ENCODE results near the gene NR1H4.
A peak's percentile ranks its signal among the peaks of the same experiment; 100 is the strongest.
"Not testable (repeated sequence)": the region's sequence is repeated elsewhere in the genome, so short reads cannot be mapped to it uniquely, and the experiment has no call there.

NR1H4 gene

GRCh38 chr12:100573292-100574186 is 99.9 kb downstream of the NR1H4 start, which contains the start of gene GAS2L3:
Gene GAS2L3, plus strand, starts transcription at chr12:100573684. Its CDS starts 21,221 bp downstream, at chr12:100594905.
- peak; percentile 29 for DNase-seq

GRCh38 chr12:100574187-100575074 is 100.8 kb downstream of the NR1H4 start:
- no peak for DNase-seq

GRCh38 chr12:100576331-100577036 is 102.8 kb downstream of the NR1H4 start:
- DNase-seq: no peak

GRCh38 chr12:100578923-100579322 is 105.3 kb downstream of the NR1H4 start:
- DNase-seq: no peak

GRCh38 chr12:100579844-100580243 is 106.2 kb downstream of the NR1H4 start:
- DNase-seq: no peak

GRCh38 chr12:100584256-100584655 is 110.6 kb downstream of the NR1H4 start:
- no peak for DNase-seq

- DNase-seq: no peak
Measured at GRCh38 chr12:100591979-100592378, 118.3 kb downstream of the NR1H4 start.

GRCh38 chr12:100593490-100593889 is 119.8 kb downstream of the NR1H4 start:
- no peak for DNase-seq

- DNase-seq: no peak
Measured at GRCh38 chr12:100601626-100602025, 128.0 kb downstream of the NR1H4 start.

- DNase-seq: not testable (repeated sequence)
Measured at GRCh38 chr12:100602997-100603396, 129.3 kb downstream of the NR1H4 start.

GRCh38 chr12:100608776-100609175 is 135.1 kb downstream of the NR1H4 start:
- DNase-seq: no peak

- DNase-seq: no peak
Measured at GRCh38 chr12:100610666-100611430, 137.2 kb downstream of the NR1H4 start.

GRCh38 chr12:100612606-100613005 is 138.9 kb downstream of the NR1H4 start:
- no peak for DNase-seq

Data from activated CD4-positive, alpha-beta T cell treated with anti-CD3 and anti-CD28 coated beads for 4 hours (primary cell).